Measurements from ENCODE around the gene PRKAR1B.
"Not testable (repeated sequence)": the region's sequence is repeated elsewhere in the genome, so short reads cannot be mapped to it uniquely, and the experiment has no call there.

The PRKAR1B gene

DNA sequence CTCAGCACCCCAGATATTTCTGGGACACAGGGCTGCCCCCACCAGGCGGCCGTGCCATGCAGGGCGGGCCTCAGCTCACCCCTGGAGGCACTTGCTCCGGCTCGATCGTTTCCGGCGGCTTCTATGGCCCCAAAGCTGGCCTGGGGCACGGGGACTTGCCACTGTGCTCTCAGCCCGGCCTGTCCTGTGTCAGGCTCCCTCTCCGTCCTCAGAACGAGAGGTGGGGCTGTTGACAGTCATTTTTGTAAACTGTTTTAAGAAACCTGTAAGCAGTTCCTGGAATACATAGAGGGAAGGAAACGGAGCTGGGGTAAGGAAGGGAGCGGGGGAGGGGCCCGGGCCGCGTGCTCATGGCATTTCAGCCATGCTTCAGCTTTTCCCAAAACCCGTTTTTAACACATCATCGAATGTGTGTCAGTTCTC lies 30.7 kb upstream of the PRKAR1B start:
- DNase-seq: no peak

DNA sequence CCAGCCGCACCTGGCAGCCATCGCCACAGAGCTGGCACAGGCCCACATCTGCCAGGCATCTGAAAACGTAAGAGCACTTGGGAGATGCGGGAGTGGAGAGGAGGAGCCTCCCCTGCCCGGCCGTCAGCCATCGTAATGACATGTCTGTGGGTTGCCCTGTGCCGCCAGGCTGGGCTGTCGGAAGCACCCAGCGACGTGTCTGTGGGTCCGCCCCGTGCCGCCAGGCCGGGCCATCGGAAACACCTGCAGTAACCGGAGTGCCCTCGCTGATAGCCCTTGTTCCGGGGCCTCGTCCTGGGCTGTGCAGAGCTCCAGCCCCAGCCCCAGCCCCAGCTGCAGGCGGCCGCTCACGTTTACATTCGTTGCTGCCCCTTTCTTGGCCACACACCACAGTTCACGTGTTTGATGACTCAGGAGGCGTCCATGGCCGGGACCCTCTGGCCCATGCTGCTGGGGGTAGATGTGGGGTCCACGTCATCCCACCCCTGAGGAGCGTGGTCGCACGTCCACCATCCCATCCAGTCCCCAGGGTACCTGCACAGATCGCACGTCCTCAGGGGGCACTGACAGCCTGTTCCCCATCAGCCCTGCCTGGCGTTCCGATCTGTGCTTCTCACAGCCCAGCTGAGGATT lies 30.0 kb upstream of the PRKAR1B start:
- DNase-seq: no peak

DNA sequence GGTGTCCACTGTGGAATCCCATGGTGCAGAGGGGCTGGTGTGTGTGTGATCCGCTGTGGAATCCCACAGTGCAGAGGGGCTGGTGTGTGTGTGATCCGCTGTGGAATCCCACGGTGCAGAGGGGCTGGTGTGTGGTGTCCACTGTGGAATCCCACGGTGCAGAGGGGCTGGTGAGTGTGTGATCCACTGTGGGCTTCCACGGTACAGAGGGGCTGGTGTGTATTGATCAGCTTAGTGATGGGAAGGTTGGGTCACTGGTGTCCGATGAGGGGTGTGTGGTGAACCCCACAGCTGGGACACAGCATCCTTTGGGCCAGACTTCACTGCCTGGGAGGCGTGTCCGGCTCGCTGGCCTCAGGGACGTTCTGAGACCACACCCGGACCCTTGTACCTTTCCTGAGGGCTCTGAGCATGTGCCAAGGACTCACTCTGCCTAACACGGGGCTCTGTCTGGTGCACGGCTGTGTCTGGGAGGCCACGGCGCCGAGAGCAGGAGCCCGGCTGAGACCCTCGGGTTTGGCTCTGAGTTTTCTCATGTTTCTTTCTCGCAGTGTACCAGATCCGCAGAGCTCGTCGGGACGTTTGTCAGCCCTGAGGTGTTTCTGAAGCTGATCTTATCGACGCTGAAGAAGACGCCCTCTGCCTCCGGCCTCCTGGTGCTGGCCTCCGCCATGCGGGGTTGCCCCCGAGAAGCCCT lies 29.3 kb upstream of the PRKAR1B start:
- DNase-seq: no peak

DNA sequence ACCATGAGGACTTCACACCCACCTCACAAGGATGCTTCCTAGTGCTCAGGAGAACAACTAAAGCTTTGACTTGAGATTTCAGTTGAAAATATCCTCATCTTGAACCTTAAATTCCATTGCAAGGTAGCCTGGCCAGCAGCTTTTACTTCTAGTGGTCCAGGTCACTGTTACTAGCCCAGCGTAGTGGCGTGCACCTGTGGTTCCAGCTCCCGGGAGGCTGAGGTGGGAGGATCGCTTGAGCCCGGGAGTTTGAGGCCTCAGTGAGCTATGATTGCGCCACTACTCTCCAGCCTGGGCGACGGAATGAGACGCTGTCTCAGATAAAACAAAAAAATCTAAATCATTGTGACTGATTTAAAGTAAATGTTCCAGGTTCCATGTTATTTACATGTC lies 28.3 kb upstream of the PRKAR1B start:
- DNase-seq: no peak

DNA sequence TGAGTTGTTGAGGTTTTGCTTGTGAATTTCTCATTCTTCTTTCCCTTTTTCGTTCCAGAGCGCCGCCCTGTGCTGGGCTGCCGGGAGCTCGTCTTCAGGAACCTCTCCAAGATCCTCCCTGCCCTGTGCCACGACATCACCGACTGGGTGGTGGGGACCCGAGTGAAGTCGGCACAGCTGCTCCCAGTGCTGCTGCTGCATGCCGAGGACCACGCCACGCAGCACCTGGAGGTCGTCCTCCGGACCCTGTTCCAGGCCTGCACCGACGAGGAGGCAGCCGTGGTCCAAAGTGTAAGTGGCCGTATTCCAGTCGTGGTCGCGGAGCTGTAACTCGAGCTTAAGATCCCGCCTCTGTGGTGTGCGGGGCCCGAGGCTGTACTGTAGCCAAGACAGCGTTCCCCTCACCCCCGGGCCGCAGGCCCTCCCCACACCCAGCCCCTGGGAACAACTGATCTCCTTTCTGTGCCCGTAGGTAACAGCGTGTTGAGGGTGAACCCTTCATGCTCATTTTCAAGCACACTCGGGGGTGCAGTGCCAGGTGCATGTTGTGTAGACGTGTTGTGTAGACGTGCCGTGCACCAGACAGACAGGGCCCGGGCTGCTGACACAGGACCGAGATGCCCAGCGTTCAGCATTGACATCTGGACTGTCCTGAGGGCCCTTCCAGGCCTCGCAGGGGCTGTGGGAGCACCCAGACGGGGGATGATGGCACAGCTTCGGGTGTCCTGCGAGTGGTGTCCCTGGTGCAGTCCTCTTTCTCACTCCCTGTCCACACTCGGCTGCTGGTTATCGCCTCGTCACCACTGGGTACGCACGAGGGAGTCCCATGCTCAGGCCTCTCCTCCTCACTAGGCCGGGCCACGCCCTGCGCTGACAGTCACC lies 27.7 kb upstream of the PRKAR1B start:
- no peak for DNase-seq

DNA sequence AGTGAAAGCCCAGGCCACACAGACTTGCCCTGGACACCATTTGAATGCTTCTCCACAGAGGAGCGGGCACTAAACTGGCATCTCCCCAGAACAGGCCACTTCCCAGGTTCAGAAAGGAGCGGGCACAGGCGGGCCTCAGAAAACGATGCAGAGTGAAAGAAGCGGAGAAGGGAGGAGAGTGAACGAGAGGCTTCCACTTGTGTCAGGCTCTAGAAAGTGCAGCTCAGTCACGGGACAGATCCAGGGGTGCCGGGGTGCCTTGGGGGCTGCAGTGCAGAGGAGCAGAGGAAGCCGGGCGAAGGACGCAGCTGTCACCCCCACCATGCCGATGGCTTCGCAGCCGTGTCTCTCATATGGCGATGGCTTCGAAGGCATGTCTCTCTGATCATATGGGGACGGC lies 26.1 kb upstream of the PRKAR1B start:
- no peak for DNase-seq

DNA sequence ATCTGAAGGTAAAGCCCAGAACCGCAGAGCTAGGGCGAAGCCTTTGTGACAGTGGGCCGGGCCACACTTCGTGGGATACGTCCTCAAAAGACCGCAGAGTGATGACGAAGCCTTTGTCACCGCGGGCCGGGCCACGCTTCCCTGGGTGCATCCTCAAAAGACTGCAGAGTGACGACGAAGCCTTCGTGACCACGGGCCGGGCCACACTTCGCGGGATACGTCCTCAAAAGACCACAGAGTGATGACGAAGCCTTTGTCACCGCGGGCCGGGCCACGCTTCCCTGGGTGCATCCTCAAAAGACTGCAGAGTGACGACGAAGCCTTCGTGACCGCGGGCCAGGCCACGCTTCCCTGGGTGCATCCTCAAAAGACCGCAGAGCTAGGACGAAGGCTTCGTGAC lies 25.2 kb upstream of the PRKAR1B start:
- DNase-seq: not testable (repeated sequence)

DNA sequence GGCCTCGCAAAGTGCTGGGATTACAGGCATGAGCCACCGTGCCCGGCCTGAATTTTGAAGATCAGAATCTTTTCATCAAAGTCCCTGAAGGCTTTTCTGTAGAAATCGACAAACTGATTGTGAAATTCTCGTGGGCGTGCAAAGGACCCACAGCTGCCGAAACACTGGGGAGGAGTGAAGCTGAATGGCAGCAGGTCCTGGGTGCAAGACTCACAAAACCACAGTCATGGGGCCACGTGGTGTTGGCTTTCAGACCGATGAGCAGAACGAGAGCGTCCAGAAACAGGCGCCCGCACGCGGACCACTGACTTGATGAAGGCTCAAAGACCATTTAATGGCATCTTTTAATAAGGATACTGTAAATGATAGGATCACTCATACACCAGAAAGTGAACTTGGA lies 24.7 kb upstream of the PRKAR1B start:
- DNase-seq: no peak

DNA sequence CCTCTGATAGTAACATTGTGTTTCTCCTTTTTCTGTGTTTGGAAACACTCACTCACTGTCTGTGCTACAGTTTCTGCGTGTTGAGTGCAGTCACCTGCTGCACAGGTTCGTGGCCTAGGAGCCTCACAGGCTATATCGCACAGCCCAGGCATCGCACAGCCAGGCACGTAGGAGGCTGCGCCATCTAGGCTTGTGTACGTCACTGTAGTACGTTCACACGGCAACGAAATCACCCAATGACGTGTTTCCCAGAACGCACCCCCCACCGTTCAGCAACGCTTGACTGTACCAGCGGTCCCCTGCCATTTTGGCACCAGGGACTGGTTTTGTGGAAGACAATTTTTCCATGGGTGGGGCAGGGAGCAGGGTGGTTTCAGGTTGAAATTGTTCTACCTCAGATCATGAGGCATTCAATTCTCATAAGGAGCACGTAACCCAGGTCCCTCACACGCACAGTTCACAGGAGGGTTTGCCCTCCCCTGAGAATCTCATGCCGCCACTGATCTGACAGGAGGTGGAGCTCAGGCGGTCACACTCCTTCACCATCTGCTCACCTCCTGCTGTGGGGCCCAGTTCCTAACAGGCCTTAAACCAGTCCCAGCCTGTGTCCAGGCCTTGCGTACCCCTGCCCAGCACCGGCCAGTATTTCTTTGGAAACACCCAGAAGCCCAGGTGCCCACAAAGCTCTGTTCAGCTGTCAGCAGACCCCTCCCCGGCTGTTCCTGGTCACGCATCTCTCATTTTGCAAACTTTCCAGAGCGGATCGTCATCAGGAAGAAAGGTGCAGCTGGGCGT lies 23.2 kb upstream of the PRKAR1B start:
- no peak for DNase-seq

DNA sequence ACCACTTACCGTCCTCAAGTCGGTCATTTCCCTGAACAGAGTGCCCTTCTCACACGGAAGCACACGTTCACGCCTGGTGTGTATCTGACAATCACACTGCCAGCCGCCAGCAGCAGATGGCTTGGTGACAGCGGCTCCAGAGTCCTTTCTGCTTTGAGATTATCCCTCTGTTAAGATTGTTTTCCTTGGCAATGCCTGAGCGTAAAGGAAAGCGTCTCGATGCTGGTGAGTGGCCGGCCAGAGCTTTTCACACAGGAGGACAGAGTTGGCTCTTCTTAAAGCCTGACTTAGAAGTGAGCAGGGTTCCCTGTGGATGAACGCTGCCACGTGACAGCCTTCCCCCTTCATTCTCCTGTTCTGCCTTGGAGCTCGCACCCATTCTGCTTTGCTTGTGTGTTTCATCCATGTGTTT lies 22.1 kb upstream of the PRKAR1B start:
- DNase-seq: peak in 2 of 56 donors; percentile 21 to 24

DNA sequence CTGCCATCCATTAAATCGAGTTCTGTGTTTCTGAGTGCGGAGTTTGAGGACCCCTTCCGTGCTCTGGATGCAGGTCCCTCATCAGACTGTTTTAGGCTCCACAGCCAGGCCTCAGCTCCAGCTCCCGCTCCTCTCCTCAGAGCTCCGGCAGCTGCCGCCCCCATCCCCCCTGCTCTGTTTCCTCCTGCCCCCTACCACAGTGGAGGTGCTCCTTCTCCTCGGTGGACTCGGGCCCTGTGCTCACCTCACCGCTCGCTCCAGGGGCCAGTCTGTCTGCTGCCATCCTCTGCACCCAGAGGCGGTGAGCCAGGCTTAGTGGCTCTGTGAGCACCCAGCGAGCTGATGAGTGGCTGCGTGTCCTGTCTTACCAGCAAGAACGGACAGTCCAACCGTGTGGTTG lies 21.4 kb upstream of the PRKAR1B start:
- no peak for DNase-seq

DNA sequence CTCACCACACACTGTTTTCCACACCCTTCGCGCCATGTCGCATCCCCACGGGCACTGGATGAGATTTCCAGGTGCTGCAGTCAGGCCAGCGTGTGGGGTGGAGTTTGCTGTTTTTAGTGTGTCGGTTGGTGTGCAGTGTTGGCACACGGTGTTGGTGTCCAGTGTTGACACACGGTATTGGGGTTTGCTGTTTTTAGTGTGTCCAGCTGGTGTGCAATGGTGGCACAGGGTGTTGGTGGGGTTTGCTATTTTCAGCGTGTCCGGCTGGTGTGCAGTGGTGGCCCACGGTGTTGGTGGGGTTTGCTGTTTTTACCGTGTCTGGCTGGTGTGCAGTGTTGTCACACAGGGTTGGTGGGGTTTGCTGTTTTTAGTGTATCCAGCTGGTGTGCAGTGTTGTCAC lies 20.1 kb upstream of the PRKAR1B start:
- DNase-seq: no peak

DNA sequence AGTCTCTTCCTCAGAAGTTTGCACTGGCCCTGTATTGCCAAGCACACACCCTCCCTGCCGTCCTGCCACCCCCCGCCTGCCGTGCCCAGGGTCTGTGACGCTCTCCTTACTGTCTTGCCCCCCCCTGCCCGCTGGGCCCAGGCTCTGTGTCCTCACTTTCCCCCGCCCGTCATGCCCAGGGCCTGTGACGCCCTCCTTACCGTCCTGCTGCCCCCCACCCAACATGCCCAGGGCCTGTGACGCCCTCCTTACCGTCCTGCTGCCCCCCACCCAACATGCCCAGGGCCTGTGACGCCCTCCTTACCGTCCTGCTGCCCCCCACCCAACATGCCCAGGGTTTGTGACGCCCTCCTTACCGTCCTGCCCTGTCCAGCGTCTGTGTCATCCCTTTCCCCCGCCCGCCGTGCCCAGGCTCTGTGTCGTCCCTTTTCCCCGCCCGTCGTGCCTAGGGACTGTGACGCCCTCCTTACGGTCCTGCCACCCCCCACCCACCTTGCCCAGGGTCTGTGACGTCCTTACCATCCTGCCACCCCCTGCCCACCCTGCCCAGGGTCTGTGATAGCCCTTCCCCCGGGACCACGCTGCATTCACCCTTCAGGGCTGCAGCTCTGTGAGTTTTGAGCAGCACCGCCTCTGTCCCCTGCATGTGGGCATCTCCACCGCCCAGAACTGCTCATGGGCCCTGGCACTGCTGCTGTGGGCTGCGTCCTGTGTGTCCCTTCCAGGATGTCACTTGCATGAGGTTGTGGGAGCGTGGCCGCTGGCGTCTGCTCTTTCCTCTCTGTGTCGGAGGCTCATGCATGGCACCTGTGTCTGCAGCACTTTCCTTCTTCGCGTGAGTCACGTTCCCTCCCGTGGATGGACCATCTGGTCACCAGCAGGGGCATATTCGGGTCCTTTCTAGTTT lies 19.3 kb upstream of the PRKAR1B start:
- no peak for DNase-seq

DNA sequence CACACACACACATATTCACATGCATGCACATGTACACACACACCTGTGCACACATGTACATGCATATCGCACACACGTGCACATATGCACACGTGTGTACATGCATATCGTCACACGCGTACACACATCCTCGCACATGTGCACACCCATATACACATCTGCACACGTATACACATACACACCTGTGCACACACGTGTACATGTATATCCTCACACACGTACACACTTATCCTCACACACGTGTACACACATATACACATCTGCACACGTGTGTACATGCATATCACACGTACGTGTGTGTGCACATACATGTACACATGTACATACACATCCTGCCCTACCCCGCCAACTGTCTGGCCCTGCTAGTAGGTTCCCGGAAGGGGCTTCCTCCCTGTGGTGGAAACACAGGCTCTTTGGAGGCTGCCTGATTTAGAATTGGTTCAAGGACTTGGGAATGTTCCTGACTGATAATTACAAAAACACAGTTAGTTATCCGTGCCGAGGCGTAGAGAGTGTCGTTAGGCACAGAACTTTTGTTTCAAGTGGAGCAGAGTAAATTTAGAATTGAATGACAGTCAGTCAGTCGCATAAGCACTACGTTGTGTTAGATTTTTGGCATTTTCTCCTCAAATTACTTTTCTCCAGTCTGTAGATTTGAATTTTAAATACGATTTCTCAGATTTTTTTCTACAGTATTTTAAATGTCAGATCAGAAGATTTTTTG lies 18.5 kb upstream of the PRKAR1B start:
- DNase-seq: no peak

DNA sequence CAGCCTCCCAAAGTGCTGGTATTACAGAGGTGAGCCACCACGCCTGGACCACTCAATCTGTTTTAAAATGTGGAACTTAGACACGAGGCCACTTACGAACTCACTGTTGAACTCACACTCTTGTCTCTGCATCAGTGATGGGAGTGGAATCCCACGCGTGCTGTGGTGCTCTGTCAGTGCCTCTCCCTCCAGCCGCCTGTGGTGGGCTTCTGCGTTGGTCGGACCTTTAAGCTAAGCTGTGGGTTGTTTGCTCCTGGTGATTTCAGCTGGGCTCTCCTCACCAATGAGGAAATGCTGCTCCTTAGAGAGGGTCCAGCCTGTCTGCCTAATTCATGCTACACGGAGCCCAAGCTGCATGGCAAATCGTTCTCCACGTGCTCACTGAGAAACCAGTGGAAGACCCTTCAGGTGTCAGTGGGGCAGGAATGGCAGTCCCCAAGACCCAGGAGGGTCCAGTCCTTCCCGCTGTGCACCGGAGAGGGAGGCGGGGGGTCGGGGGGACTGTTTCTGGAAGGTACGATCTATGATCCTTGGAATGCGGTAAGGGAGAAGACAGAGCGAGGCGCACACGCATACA lies 17.9 kb upstream of the PRKAR1B start:
- DNase-seq: no peak

DNA sequence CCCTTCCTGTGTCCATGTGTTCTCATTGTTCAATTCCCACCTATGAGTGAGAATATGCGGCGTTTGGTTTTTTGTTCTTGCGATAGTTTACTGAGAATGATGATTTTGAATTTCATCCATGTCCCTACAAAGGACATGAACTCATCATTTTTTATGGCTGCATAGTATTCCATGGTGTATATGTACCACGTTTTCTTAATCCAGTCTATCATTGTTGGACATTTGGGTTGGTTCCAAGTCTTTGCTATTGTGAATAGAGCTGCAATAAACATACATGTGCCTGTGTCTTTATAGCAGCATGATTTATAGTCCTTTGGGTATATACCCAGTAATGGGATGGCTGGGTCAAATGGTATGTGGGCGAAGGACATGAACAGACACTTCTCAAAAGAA lies 17.0 kb upstream of the PRKAR1B start:
- DNase-seq: not testable (repeated sequence)

DNA sequence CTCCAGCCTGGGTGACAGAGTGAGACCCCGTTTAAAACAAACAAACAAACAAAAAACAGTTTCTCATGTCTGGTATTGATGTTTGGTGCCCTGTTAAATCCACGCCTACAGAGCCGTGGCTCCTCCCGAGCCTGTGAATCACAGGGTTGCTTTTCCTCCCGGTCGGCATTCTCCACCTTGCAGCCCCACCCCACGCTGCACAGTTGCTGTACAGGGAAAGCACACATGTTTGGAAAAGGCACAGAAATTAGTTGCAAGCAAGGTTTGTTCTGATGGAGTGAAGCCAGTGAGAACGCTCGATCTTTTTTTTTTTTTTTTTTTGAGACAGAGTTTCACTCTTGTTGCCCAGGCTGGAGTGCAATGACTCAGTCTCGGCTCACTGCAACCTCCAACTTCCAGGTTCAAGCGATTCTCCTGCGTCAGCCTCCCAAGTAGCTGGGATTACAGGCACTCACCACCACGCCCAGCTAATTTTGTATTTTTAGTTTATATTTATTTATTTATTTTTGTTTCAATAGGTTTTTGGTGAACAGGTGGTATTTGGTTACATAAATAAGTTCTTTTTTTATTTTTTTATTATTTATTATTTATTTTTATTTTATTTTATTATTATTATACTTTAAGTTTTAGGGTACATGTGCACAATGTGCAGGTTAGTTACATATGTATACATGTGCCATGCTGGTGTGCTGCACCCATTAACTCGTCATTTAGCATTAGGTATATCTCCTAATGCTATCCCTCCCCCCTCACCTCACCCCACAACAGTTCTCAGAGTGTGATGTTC lies 16.5 kb upstream of the PRKAR1B start:
- DNase-seq: peak in 1 of 56 donors; percentile 3

DNA sequence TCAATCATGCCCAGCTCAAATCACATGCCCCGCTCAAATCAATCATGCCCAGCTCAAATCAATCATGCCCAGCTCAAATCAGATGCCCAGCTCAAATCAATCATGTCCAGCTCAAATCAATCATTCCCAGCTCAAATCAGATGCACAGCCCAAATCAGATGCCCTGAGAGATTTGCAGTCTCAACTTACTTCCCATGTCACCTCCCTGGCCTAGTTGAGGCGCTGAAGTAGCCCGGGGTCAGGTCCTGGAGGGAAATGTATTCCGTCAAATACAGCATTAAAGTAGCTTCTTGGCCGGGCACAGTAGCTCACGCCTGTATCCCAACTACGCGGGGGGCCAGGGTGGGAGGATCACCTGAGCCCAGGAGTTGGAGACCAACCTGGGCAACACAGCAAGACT lies 15.7 kb upstream of the PRKAR1B start:
- DNase-seq: no peak

DNA sequence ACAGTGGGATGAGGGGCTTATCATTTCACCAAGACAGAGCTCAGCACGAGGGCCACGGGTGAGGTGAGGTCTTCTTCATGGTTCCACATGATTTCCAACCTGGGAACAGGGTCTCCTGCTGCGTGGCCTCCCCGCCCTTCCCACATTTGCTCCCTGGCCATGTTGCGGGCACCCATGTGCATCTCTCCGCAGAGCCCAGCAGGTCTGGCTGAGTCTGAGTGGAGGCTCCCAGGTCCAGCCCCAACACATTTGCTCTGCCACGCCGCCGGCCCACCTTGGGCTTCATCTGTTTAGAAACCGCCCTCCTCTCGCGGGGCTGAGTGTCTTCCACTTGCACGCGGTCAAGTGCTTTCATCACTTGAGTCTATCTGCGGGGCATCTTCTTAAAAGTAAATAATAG lies 14.8 kb upstream of the PRKAR1B start:
- DNase-seq: no peak

Measured in amygdala (tissue), 56 donors.